PC-9 (cell line): ENCODE data around the gene ANKS6.

Experiments
- CTCF ChIP-seq: fragments of 200-600 bp; sonication (generic); conservative IDR thresholded peaks from 2 replicates; pipeline ENCODE4 v1.6.1; 2017; ENCODE audit warnings: mixed run types, antibody characterized with exemption, mild to moderate bottlenecking, moderate library complexity
- EZH2 ChIP-seq: fragments of 200-600 bp; sonication (generic); IDR thresholded peaks from 2 replicates; pipeline ENCODE4 v1.8.0; 2017; ENCODE audit warnings: antibody characterized with exemption, low read depth

GRCh38 chr9:98818764-98819163 is 22.4 kb upstream of the ANKS6 start:
- TF ChIP-seq CTCF = no peak
- TF ChIP-seq EZH2 = no peak
